HEK293 (cell line): ENCODE data around the gene TPRA1.
"Not testable (repeated sequence)": the region's sequence is repeated elsewhere in the genome, so short reads cannot be mapped to it uniquely, and the experiment has no call there.

Experiments used
- CTCF ChIA-PET: fragments of 350-600 bp; formaldehyde crosslinking; extraction: SDS; loops from one replicate; lab custom pipeline; 2021; ENCODE audit warnings: antibody characterized with exemption; lab: Yijun Ruan, JAX
- POLR2A ChIA-PET: fragments of 300-600 bp; formaldehyde crosslinking; extraction: SDS; loops from one replicate; lab custom pipeline; 2020; ENCODE audit warnings: antibody characterized with exemption, inconsistent platforms; lab: Yijun Ruan, JAX
- H3K27ac ChIP-seq: fragments of 200-500 bp; sonication (Bioruptor generic); 2 replicates; pipeline ENCODE4 v1.5.1; 2014; ENCODE audit warnings: low read depth, low read length, control low read depth, inconsistent platforms; ENCODE audit errors: extremely low read depth
- H3K36me3 ChIP-seq, 2 experiments: fragments of 200-500 bp in 1 of 2; sonication (Bioruptor generic) in 1 of 2; 1 replicate in 1 of 2; 2 replicates in 1 of 2; pipeline ENCODE4 v1.5.1; 2014 to 2017; ENCODE audit warnings: inconsistent platforms in 2 of 2, low read length in 2 of 2; ENCODE audit not compliant: control insufficient read depth in 2 of 2, insufficient read depth in 1 of 2
- H3K4me1 ChIP-seq: fragments of 200-500 bp; sonication (Bioruptor generic); 2 replicates; pipeline ENCODE4 v1.5.1; 2014; ENCODE audit warnings: mild to moderate bottlenecking, low read length, inconsistent platforms; ENCODE audit not compliant: control insufficient read depth, insufficient read depth
- H3K4me3 ChIP-seq: 2 replicates; pipeline ENCODE4 v1.5.1; 2011; ENCODE audit warnings: low read depth, mild to moderate bottlenecking, control low read depth, low read length, moderate library complexity
- H3K9me3 ChIP-seq: fragments of 200-500 bp; sonication (Bioruptor generic); 2 replicates; pipeline ENCODE4 v1.5.1; 2014; ENCODE audit warnings: low read depth, low read length, inconsistent platforms; ENCODE audit not compliant: control insufficient read depth, insufficient read depth
- HOXC10 ChIP-seq: sonication (generic); formaldehyde crosslinking; IDR thresholded peaks from 2 replicates; pipeline ENCODE4 v1.8.1; 2023; ENCODE audit warnings: mild to moderate bottlenecking, missing genetic modification reagents
- MYNN ChIP-seq: fragments of 450-650 bp; formaldehyde crosslinking; IDR thresholded peaks from 2 replicates; pipeline ENCODE4 v1.5.1; 2016; ENCODE audit warnings: missing biosample characterization, missing genetic modification characterization, borderline replicate concordance
- OVOL3 ChIP-seq: fragments of 450-650 bp; formaldehyde crosslinking; IDR thresholded peaks from 2 replicates; pipeline ENCODE4 v1.5.1; 2016; ENCODE audit warnings: missing biosample characterization, missing genetic modification characterization
- ZNF211 ChIP-seq: fragments of 450-650 bp; formaldehyde crosslinking; IDR thresholded peaks from 2 replicates; pipeline ENCODE4 v1.5.1; 2016; ENCODE audit warnings: low read depth, missing biosample characterization, missing genetic modification characterization
- ZNF266 ChIP-seq: fragments of 450-650 bp; formaldehyde crosslinking; IDR thresholded peaks from 2 replicates; pipeline ENCODE4 v1.5.1; 2016; ENCODE audit warnings: missing biosample characterization, missing genetic modification characterization, low read depth
- ZNF777 ChIP-seq: fragments of 450-650 bp; formaldehyde crosslinking; IDR thresholded peaks from 2 replicates; pipeline ENCODE4 v1.5.1; 2017; ENCODE audit warnings: missing biosample characterization, missing genetic modification characterization, borderline replicate concordance
- ZSCAN23 ChIP-seq: fragments of 450-650 bp; formaldehyde crosslinking; IDR thresholded peaks from 2 replicates; pipeline ENCODE4 v1.5.1; 2016; ENCODE audit warnings: missing biosample characterization, missing genetic modification characterization
- TF ChIP-seq, protein P1 (sequence below): IDR thresholded peaks from 2 replicates; pipeline ENCODE4 v1.6.1; 2011; ENCODE audit warnings: mild to moderate bottlenecking, low read depth, low read length, borderline replicate concordance
- TF ChIP-seq, protein P2 (sequence below): fragments of 450-650 bp; formaldehyde crosslinking; IDR thresholded peaks from 2 replicates; pipeline ENCODE4 v1.5.1; 2017; ENCODE audit warnings: missing biosample characterization, missing genetic modification characterization
- TF ChIP-seq, protein P3 (sequence below): fragments of 450-650 bp; IDR thresholded peaks from 2 replicates; pipeline ENCODE4 v1.5.1; 2018; ENCODE audit warnings: missing biosample characterization, mild to moderate bottlenecking, missing genetic modification characterization
- TF ChIP-seq, protein P4 (sequence below): fragments of 450-650 bp; formaldehyde crosslinking; IDR thresholded peaks from 2 replicates; pipeline ENCODE4 v1.5.1; 2017; ENCODE audit warnings: missing biosample characterization, missing genetic modification characterization

The TPRA1 gene

GRCh38 chr3:127606086-127606805, 15.7 kb upstream of the TPRA1 start:
- ChIA-PET CTCF (no interaction called here), POLR2A (interaction anchor here (1.3 kb wide), 1 partner anchor 8 kb away, joined by 8 read pairs; no protein-coding TSS in a partner anchor)
- TF ChIP-seq, protein P1, sequence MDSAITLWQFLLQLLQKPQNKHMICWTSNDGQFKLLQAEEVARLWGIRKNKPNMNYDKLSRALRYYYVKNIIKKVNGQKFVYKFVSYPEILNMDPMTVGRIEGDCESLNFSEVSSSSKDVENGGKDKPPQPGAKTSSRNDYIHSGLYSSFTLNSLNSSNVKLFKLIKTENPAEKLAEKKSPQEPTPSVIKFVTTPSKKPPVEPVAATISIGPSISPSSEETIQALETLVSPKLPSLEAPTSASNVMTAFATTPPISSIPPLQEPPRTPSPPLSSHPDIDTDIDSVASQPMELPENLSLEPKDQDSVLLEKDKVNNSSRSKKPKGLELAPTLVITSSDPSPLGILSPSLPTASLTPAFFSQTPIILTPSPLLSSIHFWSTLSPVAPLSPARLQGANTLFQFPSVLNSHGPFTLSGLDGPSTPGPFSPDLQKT = no peak
- TF ChIP-seq, protein P2, sequence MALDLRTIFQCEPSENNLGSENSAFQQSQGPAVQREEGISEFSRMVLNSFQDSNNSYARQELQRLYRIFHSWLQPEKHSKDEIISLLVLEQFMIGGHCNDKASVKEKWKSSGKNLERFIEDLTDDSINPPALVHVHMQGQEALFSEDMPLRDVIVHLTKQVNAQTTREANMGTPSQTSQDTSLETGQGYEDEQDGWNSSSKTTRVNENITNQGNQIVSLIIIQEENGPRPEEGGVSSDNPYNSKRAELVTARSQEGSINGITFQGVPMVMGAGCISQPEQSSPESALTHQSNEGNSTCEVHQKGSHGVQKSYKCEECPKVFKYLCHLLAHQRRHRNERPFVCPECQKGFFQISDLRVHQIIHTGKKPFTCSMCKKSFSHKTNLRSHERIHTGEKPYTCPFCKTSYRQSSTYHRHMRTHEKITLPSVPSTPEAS = no peak
- TF ChIP-seq ZNF266 (tag by site-specific recombination) (no peak), HOXC10 (no peak)
- H3K36me3 ChIP-seq = peaks cover 24 to 96% of the 10 kb centered on the region in 2 experiments
- no peak overlapping the region for H3K27ac ChIP-seq
- H3K9me3 ChIP-seq = no peaks in the 10 kb centered on the region
- H3K4me1 ChIP-seq = no peaks in the 10 kb centered on the region
- H3K4me3 ChIP-seq = no peak overlapping the region

DNA sequence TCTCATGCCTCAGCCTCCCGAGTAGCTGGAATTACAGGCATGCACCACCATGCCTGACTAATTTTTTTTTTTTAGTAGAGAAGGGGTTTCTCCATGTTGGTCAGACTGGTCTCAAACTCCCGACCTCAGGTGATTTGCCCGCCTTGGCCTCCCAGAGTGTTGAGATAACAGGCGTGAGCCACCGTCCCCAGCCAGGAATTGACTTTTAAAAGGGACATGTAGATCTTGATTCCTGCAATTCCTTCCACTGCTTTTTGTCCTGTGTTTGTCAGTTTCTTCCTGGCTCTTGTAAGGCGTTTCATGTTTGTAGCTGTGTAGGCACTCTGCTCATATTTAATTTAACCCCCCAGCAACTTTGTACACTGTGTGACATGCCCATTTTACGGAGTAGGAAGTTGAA, 15.0 kb upstream of the TPRA1 start:
- H3K4me1 ChIP-seq, H3K9me3 ChIP-seq, H3K27ac ChIP-seq, H3K4me3 ChIP-seq, CTCF ChIA-PET: not testable (repeated sequence)
- POLR2A ChIA-PET = interaction anchor here (1.3 kb wide), 1 partner anchor 9 kb away, joined by 8 read pairs; no protein-coding TSS in a partner anchor
- H3K36me3 ChIP-seq = peaks cover 24 to 96% of the 10 kb centered on the region in 2 experiments; a peak in 2 of 3 replicates

DNA sequence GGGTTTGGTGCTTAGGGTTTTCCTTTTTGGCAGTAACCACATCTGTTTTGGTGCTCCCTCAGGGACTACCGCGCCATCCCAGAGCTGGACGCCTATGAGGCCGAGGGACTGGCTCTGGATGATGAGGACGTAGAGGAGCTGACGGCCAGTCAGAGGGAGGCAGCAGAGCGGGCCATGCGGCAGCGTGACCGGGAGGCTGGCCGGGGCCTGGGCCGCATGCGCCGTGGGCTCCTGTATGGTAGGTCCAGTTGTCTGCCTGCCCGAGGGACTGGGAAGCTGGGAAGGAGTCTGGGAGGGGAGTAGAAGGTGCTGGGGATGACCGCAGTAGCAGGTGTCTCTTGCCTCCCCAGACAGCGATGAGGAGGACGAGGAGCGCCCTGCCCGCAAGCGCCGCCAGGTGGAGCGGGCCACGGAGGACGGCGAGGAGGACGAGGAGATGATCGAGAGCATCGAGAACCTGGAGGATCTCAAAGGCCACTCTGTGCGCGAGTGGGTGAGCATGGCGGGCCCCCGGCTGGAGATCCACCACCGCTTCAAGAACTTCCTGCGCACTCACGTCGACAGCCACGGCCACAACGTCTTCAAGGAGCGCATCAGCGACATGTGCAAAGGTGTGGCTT, 14.1 kb upstream of the TPRA1 start:
- Histone ChIP-seq H3K9me3 (no peaks in the 10 kb centered on the region), H3K36me3 (peaks cover 21 to 97% of the 10 kb centered on the region in 2 experiments; a peak in 2 of 3 replicates), H3K4me1 (no peaks in the 10 kb centered on the region; the same call in 1 of the 2 replicates), H3K27ac (no peak overlapping the region), H3K4me3 (no peak overlapping the region)
- CTCF ChIA-PET = no interaction called here
- TF ChIP-seq ZNF777 = no peak
- no peak for TF ChIP-seq ZNF211 (tag by site-specific recombination)
- TF ChIP-seq OVOL3 (tag by site-specific recombination) = no peak
- TF ChIP-seq, protein P3, sequence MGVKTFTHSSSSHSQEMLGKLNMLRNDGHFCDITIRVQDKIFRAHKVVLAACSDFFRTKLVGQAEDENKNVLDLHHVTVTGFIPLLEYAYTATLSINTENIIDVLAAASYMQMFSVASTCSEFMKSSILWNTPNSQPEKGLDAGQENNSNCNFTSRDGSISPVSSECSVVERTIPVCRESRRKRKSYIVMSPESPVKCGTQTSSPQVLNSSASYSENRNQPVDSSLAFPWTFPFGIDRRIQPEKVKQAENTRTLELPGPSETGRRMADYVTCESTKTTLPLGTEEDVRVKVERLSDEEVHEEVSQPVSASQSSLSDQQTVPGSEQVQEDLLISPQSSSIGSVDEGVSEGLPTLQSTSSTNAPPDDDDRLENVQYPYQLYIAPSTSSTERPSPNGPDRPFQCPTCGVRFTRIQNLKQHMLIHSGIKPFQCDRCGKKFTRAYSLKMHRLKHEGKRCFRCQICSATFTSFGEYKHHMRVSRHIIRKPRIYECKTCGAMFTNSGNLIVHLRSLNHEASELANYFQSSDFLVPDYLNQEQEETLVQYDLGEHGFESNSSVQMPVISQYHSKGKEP (tag by site-specific recombination) = no peak
- TF ChIP-seq, protein P2 = no peak
- POLR2A ChIA-PET = interaction anchor here (0.7 to 1.3 kb wide), 2 partner anchors 10 to 31 kb away, joined by 6 to 8 read pairs; no protein-coding TSS in a partner anchor

DNA sequence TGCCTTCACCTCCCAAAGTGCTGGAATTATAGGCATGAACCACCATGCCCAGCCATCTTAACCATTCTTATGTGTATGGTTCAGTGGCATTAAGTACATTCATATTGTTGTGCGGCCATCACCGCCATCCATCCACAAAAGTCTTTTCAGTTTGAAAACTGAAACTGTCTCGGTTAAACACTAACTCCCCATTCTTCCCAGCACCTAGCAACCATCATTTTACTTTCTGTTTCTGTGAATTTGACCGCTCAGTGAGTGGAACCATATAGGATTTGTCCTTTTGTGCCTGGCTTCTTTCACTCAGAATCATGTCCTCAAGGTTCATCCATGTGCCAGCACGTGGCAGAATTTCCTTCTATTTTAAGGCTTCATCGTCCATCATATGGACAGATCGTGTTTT, 13.5 kb upstream of the TPRA1 start:
- H3K4me1 ChIP-seq = no peaks in the 10 kb centered on the region; the same call in 1 of the 2 replicates
- peaks cover 21 to 97% of the 10 kb centered on the region in 2 experiments; a peak in 2 of 3 replicates for H3K36me3 ChIP-seq
- no peak overlapping the region for H3K4me3 ChIP-seq
- H3K9me3 ChIP-seq = no peaks in the 10 kb centered on the region
- no peak overlapping the region for H3K27ac ChIP-seq
- ChIA-PET POLR2A (no interaction called here), CTCF (no interaction called here)
- TF ChIP-seq ZSCAN23 (tag by site-specific recombination) = no peak
- TF ChIP-seq, protein P4, sequence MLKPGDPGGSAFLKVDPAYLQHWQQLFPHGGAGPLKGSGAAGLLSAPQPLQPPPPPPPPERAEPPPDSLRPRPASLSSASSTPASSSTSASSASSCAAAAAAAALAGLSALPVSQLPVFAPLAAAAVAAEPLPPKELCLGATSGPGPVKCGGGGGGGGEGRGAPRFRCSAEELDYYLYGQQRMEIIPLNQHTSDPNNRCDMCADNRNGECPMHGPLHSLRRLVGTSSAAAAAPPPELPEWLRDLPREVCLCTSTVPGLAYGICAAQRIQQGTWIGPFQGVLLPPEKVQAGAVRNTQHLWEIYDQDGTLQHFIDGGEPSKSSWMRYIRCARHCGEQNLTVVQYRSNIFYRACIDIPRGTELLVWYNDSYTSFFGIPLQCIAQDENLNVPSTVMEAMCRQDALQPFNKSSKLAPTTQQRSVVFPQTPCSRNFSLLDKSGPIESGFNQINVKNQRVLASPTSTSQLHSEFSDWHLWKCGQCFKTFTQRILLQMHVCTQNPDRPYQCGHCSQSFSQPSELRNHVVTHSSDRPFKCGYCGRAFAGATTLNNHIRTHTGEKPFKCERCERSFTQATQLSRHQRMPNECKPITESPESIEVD = no peak
- no peak for TF ChIP-seq MYNN (tag by site-specific recombination)
